K562 (cell line): ENCODE data around the gene MPST.

Experiments
- POLR2A ChIP-seq: fragments of 450-650 bp; conservative IDR thresholded peaks from 2 replicates; pipeline ENCODE4 v1.6.1; 2016
- TAF1 ChIP-seq: IDR thresholded peaks from 2 replicates; pipeline ENCODE4 v1.6.1; 2011; ENCODE audit warnings: mild to moderate bottlenecking, low read length, moderate library complexity; ENCODE audit not compliant: insufficient read depth, control insufficient read depth, severe bottlenecking; ENCODE audit errors: extremely low read depth
- TF ChIP-seq, protein P1 (sequence below): fragments of 250-450 bp; sonication (Bioruptor Pico); IDR thresholded peaks from 2 replicates; pipeline ENCODE4 v1.8.0; 2021; ENCODE audit warnings: mild to moderate bottlenecking, moderate library complexity
- TF ChIP-seq, protein P2 (sequence below): fragments of 450-650 bp; formaldehyde crosslinking; IDR thresholded peaks from 2 replicates; pipeline ENCODE4 v1.4.0; 2022; ENCODE audit warnings: mild to moderate bottlenecking, moderate library complexity
- TF ChIP-seq, protein P3 (sequence below): sonication (generic); formaldehyde crosslinking; IDR thresholded peaks from 2 replicates; pipeline ENCODE4 v1.8.1; 2023; ENCODE audit warnings: mild to moderate bottlenecking, missing genetic modification reagents

DNA sequence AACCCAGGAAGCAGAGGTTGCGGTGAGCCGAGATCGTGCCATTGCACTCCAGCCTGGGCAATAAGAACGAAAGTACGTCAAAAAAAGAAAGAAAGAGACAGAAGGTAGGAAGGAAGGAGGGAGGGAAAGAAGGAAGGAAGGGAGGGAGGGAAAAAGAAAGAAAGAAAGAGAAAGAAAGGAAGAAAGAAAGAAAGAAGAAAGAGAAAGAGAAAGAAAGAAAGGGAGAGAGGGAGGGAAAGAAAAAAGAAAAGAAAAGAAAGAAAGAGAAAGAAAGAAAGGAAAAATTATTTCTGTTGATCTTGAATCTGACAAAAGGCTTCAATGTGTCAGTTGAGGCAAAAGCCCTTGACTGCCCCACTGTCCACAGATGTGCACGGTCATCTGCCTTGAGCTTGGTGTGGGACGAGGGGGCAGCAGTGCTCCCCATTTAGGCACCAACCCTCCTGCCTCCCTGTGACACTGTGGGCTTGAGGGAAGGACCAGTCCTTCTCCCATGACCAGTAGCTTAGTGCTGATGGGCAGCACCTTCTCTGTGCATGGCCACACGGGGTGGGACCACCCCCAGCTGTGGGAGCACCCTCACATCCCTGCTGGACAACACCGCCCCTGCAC is 56.4 kb downstream of the MPST start:
- TF ChIP-seq TAF1, result no peak
- no peak for TF ChIP-seq POLR2A
- TF ChIP-seq, protein P1, sequence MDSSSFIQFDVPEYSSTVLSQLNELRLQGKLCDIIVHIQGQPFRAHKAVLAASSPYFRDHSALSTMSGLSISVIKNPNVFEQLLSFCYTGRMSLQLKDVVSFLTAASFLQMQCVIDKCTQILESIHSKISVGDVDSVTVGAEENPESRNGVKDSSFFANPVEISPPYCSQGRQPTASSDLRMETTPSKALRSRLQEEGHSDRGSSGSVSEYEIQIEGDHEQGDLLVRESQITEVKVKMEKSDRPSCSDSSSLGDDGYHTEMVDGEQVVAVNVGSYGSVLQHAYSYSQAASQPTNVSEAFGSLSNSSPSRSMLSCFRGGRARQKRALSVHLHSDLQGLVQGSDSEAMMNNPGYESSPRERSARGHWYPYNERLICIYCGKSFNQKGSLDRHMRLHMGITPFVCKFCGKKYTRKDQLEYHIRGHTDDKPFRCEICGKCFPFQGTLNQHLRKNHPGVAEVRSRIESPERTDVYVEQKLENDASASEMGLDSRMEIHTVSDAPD (CRISPR knock-in tag), result no peak
- TF ChIP-seq, protein P2, sequence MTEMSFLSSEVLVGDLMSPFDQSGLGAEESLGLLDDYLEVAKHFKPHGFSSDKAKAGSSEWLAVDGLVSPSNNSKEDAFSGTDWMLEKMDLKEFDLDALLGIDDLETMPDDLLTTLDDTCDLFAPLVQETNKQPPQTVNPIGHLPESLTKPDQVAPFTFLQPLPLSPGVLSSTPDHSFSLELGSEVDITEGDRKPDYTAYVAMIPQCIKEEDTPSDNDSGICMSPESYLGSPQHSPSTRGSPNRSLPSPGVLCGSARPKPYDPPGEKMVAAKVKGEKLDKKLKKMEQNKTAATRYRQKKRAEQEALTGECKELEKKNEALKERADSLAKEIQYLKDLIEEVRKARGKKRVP (CRISPR knock-in tag), result no peak
- TF ChIP-seq, protein P3, sequence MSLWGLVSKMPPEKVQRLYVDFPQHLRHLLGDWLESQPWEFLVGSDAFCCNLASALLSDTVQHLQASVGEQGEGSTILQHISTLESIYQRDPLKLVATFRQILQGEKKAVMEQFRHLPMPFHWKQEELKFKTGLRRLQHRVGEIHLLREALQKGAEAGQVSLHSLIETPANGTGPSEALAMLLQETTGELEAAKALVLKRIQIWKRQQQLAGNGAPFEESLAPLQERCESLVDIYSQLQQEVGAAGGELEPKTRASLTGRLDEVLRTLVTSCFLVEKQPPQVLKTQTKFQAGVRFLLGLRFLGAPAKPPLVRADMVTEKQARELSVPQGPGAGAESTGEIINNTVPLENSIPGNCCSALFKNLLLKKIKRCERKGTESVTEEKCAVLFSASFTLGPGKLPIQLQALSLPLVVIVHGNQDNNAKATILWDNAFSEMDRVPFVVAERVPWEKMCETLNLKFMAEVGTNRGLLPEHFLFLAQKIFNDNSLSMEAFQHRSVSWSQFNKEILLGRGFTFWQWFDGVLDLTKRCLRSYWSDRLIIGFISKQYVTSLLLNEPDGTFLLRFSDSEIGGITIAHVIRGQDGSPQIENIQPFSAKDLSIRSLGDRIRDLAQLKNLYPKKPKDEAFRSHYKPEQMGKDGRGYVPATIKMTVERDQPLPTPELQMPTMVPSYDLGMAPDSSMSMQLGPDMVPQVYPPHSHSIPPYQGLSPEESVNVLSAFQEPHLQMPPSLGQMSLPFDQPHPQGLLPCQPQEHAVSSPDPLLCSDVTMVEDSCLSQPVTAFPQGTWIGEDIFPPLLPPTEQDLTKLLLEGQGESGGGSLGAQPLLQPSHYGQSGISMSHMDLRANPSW (CRISPR knock-in tag), result no peak
